Measurements from ENCODE around the gene LTA4H.

GRCh38 chr12:96049101-96049500, 13.7 kb upstream of the LTA4H start:
- TF ChIP-seq POLR2AphosphoS5 (IDR thresholded peaks at IDR 0.05) = no peak
- TF ChIP-seq CTCF (IDR thresholded peaks at IDR 0.05) = no peak
- TF ChIP-seq POLR2A (IDR thresholded peaks at IDR 0.05) = no peak
